Right atrium auricular region (tissue), 2 donors: ENCODE results near the gene PAX7. TPM values are rescaled to one million over a fixed set of nuclear protein-coding genes. Genes with fewer than 3 reads are reported as not detected.

ENCODE experiments used
- DNase-seq: peaks from one replicate; pipeline ENCODE4 v3.0.0-alpha.2; 2019; ENCODE audit warnings: low spot score
- H3K27ac ChIP-seq, 2 donors: fragments of 200-600 bp; sonication (generic); 1 replicate in 1 of 2; 2 replicates in 1 of 2; pipeline ENCODE4 v1.5.1; 2016 to 2019
- H3K27me3 ChIP-seq, 2 donors: fragments of 200-600 bp; sonication (generic); one replicate each; pipeline versions ENCODE4 v1.5.1 to v1.6.0; 2017 to 2019
- H3K36me3 ChIP-seq: fragments of 200-600 bp; sonication (generic); one replicate; pipeline ENCODE4 v1.5.1; 2016
- H3K4me1 ChIP-seq, 2 donors: fragments of 200-600 bp; sonication (generic); one replicate each; pipeline versions ENCODE4 v1.5.1 to v1.6.0; 2017 to 2019
- H3K4me3 ChIP-seq, 2 donors: fragments of 200-600 bp; sonication (generic); 1 replicate in 1 of 2; 2 replicates in 1 of 2; pipeline ENCODE4 v1.5.1; 2017 to 2019; ENCODE audit warnings: mild to moderate bottlenecking in 1 of 2, moderate library complexity in 1 of 2
- H3K9me3 ChIP-seq, 2 donors: fragments of 200-600 bp; sonication (generic); one replicate each; pipeline ENCODE4 v1.5.1; 2019
- total RNA-seq, 2 donors: library from RNA; depleted of rRNA; stranded (reverse); fragments of >200 nt; gene quantifications; one replicate each; pipeline ENCODE4 v1.1.0, GENCODE V29; 2016
- TF ChIP-seq, protein P1 (sequence below), 2 donors: fragments of 200-600 bp; sonication (generic); IDR thresholded peaks; one replicate each; pipeline ENCODE4 v1.5.1; 2019; ENCODE audit warnings: antibody characterized with exemption in 2 of 2

Gene PAX7
- total RNA-seq, 2 donors from 2014 or later = not detected

DNA sequence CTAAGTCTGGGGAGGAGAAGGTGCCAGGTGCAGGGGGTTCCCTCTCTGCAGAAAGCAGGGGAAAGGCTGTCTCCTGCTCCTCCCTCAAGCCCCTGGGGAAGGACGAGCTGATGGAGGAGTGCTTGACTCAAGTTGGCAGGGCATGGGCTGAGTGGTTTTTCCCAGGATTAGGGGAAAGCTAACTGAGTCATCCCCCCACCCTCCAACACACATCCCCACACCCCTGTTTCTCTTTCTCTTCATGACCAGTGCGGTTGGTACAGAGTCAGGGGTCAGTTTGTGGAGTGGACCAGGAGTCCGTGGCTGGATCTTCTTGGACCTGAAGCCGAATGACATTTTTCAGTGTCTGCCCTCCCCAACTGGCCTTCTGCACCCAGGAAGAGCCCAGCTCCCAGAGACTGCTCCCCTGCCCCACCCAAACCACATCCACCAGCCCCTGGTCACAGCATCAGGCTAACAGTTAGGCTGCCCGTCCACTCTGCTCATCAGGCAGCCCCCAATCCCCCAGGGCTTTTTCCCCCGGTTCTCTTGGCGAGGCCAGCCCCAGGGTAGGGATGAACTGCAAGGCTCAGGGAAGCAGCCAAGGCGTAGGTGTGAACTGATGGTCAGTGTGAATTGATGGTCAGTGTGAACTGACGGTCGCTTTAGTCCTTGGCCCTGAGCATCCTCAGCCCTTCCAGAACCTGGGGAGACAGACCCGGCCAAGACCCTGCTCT lies 81.0 kb downstream of the PAX7 start:
- H3K9me3 ChIP-seq = no peaks in the 10 kb centered on the region

DNA sequence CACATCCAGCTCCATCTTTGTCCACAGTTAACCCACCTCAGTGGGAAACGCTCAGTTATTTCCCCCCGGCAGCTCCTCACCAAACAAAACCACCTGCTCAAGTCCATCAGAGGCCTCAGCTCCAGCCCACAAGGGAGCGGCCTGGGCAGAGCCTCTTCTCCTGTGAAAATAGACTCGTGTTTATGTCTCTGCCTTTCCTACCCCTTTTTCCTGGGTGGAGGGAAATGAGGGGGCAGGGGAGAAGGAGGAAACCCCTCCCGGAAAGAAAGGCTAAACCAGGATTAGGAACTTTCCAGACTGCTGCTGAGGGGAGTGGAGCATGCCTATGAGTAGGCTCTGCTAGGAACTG lies 81.6 kb downstream of the PAX7 start:
- TF ChIP-seq, protein P1, sequence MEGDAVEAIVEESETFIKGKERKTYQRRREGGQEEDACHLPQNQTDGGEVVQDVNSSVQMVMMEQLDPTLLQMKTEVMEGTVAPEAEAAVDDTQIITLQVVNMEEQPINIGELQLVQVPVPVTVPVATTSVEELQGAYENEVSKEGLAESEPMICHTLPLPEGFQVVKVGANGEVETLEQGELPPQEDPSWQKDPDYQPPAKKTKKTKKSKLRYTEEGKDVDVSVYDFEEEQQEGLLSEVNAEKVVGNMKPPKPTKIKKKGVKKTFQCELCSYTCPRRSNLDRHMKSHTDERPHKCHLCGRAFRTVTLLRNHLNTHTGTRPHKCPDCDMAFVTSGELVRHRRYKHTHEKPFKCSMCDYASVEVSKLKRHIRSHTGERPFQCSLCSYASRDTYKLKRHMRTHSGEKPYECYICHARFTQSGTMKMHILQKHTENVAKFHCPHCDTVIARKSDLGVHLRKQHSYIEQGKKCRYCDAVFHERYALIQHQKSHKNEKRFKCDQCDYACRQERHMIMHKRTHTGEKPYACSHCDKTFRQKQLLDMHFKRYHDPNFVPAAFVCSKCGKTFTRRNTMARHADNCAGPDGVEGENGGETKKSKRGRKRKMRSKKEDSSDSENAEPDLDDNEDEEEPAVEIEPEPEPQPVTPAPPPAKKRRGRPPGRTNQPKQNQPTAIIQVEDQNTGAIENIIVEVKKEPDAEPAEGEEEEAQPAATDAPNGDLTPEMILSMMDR (IDR thresholded peaks at IDR 0.05) = no peak
- peaks cover 0 to 8% of the 10 kb centered on the region in 2 donors for H3K27me3 ChIP-seq

More for the DNA sequence above, 81.0 kb downstream of the PAX7 start:
- no peak for DNase-seq
- H3K36me3 ChIP-seq = no peaks in the 10 kb centered on the region
- peaks cover 0 to 6% of the 10 kb centered on the region in 2 donors for H3K27me3 ChIP-seq
- TF ChIP-seq, protein P1 (IDR thresholded peaks at IDR 0.05) = no peak
- peaks cover 0 to 4% of the 10 kb centered on the region in 2 donors for H3K4me1 ChIP-seq
- H3K4me3 ChIP-seq = no peak overlapping the region
- H3K27ac ChIP-seq = no peak overlapping the region

DNA sequence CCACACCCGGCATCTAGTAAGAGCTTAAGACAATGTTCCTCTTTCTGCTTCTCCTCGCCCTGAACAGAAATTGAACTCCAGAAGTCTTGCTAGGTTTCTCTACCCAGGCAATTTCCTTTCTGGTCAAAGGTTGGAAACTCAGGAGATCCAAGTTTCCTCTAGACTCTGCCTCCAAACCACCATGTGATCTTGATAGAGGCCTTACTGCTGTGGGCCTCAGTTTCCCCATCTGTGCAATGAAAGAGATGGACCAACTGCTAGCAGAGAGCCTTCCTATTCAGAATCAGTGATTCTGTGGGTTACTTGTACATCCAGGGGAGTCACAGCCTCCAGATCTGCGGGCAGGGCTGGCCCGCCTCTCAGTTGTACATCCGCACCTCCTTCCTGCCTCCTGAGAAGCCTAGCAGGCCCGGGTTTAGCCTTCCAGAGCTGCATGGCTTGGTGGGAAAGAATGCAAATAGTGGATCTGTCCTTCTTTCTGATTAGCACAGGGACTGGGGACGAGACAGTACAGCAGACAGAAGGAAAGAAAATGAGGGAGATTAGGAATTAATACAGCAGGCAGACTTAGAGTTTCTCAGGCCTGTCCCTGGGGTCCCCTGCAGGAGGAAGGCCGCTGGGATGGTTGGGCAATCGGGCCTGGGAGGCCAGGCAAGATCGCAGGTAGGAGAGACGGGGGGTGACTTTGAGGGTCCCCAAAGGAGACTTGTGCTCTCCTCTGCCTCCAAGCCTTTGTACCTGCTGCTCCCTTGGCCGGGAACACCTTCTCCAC lies 83.9 kb downstream of the PAX7 start:
- TF ChIP-seq, protein P1 (IDR thresholded peaks at IDR 0.05) = no peak
- H3K4me3 ChIP-seq = no peak overlapping the region
- no peaks in the 10 kb centered on the region for H3K9me3 ChIP-seq
- no peak for DNase-seq
- no peak overlapping the region for H3K27ac ChIP-seq
- H3K27me3 ChIP-seq = peaks cover 0 to 8% of the 10 kb centered on the region in 2 donors
- no peaks in the 10 kb centered on the region for H3K36me3 ChIP-seq
- peaks cover 0 to 5% of the 10 kb centered on the region in 2 donors for H3K4me1 ChIP-seq

More for the DNA sequence above, 81.6 kb downstream of the PAX7 start:
- Histone ChIP-seq H3K4me1 (peaks cover 0 to 5% of the 10 kb centered on the region in 2 donors), H3K9me3 (no peaks in the 10 kb centered on the region), H3K4me3 (no peak overlapping the region), H3K27ac (no peak overlapping the region), H3K36me3 (no peaks in the 10 kb centered on the region)
- DNase-seq = no peak

DNA sequence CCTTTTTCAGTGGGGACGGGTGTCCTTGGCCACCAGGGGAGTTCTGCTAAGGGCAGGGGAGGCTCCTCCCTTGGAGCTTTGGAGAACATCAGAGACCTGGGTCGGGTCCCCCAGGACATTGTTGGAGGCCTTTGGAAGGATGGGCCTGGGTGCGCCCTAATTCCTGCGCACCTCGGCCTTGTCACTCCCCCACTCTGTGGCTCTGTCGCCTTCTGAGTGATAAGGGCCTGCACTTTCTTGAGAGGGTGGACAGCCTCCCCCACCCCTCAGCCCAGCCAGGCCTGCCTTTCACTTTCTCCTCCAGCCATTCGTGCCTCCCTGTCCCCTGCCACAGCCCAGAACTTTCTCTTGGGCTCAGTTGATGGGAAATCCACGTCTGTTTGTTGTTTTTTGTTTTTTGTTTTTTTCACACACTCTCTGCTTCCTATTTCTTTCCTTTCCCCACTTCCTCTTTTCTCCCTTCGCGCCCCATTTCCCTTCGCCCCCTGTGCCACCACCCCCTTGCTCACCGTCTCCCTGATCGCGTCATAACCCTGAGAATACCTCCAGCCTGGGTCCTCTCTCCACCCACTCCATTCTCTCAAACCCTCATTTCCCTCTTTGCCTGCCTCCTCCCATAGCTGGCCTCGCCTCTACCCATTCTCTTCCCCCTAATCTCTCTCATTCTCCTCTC lies 85.6 kb downstream of the PAX7 start:
- no peak for DNase-seq
- Histone ChIP-seq H3K9me3 (no peaks in the 10 kb centered on the region), H3K4me3 (peak overlapping the region in 1 of 2 donors; percentile 19), H3K27ac (no peak overlapping the region), H3K27me3 (peaks cover 0 to 8% of the 10 kb centered on the region in 2 donors), H3K4me1 (peaks cover 0 to 5% of the 10 kb centered on the region in 2 donors), H3K36me3 (no peaks in the 10 kb centered on the region)
- TF ChIP-seq, protein P1 (IDR thresholded peaks at IDR 0.05) = no peak

DNA sequence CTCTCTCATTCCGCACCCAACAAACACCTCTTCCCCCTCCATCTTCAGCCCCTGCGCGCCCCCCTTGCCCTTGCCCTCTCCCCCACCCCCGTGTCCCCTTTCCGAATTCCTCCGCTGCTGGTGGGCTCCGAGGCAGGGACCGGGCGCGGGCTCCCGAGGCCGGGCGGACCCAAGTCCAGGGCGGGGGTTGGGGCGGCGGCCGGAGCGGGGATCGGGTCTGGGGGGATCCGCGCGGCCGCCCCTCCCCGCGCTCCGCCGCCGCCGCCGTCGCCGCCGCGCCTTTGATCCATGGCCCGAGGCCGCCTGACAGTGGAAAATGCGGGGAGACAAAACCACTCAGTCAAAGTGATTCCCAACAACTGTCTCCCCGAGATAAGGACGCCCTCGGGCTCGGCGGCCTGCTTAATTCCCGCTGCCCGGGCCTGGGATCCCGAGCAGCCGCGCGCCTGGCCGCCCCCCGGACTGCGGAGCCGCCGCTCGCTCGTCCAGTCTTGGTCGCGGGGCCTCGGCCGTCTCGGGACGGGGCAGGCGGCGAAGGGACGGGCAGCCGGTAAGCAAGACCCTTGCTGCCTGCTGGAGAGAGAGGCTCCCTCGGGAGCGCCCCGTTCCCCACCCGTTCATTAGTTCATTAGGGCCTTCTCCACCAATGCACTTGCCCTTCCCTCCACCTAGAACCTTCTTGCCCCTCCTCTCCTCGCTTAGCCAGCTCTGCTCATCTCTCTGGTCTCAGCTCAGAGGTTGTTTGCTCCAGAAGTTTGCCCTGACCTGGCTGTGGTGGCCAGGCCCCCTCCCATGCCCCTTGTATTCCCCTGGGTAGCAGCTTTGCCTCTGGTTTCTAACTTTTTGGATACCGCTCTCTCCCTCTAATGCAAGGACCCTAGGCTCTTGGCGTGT lies 86.4 kb downstream of the PAX7 start:
- no peak for DNase-seq
- Histone ChIP-seq H3K36me3 (no peaks in the 10 kb centered on the region), H3K4me3 (peak overlapping the region in 1 of 2 donors; percentile 19), H3K4me1 (peaks cover 0 to 5% of the 10 kb centered on the region in 2 donors), H3K9me3 (no peaks in the 10 kb centered on the region), H3K27ac (no peak overlapping the region), H3K27me3 (peaks cover 0 to 8% of the 10 kb centered on the region in 2 donors)
- TF ChIP-seq, protein P1 (IDR thresholded peaks at IDR 0.05) = no peak
